ENCODE results near the gene LCLAT1. TPM values are rescaled to one million over a fixed set of nuclear protein-coding genes. Genes with fewer than 3 reads are reported as not detected.

LCLAT1 gene
- total RNA-seq, 1 donor from 2014 or later, result 8.2 TPM

DNA sequence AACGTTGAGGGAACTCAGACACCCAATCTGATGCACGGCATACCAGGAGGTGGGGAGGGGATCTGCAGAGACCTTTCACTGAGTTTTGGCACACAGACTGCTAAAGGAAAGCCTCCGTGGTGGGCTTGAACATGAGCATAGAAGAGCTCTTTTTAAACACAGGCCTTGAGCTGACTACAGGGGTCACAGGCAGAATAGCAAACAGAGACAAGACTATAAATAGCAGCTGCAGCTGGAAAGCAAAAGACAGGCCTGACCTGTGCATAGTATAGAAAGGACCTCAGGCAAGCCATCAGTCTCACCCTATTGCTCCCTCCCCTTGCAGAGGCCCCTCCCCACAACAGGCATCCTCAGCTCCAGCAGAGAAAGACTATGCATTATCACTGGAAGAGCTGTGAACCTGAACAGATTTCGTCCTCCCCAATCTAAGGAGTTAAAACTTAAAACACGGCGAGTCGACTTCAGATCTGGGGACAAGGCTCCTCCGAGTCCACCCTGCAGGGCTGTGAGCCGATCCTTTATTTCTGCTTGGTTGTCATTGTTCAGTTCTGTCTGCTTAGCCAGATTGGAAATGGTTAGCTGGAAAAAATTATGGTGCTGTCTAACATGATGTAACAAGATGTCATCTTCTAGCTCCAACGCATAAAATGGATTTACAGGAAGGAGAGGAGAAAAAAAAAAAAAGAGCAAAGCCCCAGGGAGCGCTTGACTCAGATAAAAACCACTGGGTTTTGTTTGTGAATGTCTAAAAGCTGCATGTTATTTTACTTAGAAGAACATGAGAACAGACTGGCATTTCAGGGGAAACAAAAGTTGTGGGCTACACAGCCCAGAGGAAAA lies 25.2 kb upstream of the LCLAT1 start:
- intact Hi-C loops (cut with DNase I), result no loop called here
- DNase-seq (ENCODE audit: low spot score) (no peak), ATAC-seq (peak; percentile 8)

DNA sequence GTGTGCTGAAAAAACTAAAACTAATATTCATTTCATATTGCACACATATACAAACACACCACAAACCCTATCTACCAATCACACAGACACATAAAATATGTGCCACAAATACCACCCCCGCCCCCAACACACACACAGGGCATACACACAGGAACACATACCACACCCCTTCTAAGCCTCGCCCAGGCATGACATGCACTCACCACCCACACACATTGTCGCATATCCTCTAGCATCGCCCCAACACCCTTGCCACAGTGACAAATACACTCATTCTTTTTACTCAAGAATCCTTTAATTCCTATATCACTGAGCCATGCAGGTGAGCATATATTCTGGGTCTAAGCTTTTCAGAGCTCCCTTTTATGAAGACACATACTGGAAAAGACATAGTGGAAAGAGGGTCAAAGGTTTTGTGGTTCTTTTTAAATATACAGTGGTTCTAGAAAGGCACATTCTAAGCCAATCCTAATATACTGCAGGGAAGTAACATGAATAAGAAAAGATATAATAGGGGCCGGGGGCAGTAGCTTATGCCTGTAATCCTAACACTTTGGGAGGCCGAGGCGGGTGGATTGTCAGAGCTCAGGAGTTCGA lies 24.5 kb upstream of the LCLAT1 start:
- intact Hi-C loops (cut with DNase I), result no loop called here

DNA sequence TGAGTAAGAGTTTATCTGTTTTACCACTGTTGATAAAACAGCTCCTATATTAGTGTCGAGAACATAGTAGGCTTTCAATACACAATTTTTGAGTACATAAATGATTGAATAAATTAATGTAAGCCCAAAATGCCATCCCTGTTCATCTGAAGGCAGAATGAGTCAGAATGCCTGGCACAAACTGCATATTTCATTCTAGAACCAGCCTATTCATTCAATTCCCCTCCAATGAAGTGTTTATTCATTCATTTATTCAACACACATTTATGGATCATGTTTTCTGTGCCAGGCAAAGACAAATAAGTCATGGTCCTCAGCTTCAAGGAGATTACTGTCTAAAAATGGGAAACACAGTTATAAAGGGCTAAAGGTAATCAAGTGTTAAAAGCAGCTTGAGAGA lies 22.8 kb upstream of the LCLAT1 start:
- ATAC-seq, result no peak
- intact Hi-C loops (cut with DNase I), result no loop called here
- no peak for DNase-seq (ENCODE audit: low spot score)

More for the DNA sequence above, 24.5 kb upstream of the LCLAT1 start:
- DNase-seq (ENCODE audit: low spot score) (no peak), ATAC-seq (peak; percentile 58)

DNA sequence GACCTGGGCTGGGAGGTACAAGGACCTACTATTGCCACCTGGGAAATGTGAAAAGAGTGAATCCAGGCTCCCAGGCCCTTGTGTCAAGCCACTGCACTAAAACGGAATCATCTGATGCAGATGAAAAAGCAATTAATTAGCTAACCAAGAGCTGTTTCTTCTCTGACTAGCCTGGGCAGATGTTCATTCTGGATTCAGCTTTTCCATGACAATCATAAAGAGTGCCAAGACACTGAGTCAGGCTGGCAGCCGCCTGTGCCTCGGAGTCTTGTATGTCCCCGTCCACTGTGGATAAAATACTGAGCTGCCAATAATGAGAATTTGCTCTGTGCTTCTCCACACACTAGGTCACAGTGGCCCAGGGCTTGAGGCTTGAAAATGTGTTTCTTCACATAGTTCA lies 21.7 kb upstream of the LCLAT1 start:
- intact Hi-C loops (cut with DNase I), result no loop called here
- DNase-seq (ENCODE audit: low spot score) (no peak), ATAC-seq (no peak)

DNA sequence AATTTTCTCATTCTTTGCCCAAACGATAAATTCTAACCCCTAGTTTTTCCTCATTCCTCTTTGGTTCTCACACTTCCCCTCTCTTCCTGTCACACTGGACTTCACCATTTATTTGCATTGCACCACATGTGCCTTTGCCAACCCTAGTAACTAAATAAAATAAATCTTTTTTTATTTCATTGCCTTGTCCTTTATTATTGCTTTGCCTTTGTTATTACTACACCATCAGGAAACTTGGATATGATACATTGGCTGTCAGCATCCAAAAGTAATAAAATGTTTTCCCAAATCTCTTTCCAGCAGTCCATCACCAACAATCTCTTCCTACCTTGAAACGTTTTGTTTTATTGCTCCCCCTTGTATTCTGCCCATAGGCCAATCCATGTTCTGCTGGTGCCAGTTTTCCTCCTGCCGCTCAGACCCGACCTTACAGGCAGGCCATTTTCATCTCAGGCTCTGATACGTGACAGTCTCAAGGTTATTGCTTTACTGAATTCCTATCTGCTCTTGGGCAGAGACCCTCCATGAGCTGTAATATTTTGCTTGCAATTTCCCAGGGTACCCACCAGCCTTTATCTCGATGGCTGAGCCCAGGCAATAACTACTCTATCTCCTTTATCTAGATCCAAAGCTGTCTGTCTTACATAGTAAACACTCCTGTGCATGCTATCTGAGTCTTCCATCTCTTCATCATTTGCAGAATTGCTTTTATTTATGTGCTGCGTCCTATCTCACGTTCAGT lies 19.3 kb upstream of the LCLAT1 start:
- intact Hi-C loops (cut with DNase I), result no loop called here
- no peak for ATAC-seq

DNA sequence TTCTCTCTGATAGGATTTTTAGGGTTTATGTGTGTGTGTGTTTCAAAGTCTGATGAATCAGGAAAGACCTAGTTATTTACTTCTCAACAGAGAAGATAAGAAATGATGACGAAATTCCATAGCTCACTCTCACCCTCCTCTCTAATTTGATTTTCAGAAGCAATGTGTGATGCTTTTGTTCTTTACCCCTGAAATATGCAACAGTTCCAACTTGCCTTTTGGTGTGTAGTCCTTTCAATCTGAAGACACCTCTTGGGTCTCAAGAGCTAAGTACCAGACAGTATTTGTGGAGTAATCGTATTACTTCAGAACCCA lies 18.7 kb upstream of the LCLAT1 start:
- DNase-seq (ENCODE audit: low spot score), result no peak
- ATAC-seq, result no peak
- intact Hi-C loops (cut with DNase I), result no loop called here

More for the DNA sequence above, 19.3 kb upstream of the LCLAT1 start:
- no peak for DNase-seq (ENCODE audit: low spot score)

DNA sequence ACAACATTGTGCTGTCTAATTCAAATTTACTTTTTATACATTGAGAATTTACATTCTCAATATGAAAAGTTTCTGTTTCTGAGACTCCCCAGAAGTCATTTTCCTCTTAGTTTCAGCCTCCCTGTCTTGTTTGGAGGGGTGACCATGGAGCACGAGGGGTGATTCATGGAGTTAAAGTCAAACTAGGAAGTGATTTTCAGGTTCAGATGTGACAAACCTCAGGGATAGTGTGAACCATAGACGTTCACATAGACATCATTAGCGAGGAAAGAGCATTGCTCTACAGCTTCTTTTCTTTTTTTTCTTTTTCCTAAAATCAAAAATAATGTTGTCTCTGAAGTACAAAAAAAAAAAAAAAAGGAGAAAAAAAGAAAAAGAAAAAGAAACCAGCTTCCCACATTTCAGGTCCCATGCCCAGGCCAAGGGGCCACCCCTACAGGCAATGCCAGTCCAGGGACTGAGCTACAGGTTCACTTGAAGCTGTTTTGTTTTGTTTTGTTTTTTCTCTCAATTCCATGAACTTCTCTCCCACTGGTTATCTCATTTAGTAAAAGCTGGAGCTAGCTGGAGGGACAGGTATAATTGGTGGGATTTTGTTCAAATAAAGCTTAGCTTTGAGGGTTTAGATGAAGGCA lies 18.1 kb upstream of the LCLAT1 start:
- intact Hi-C loops (cut with DNase I), result no loop called here
- ATAC-seq (no peak), DNase-seq (ENCODE audit: low spot score) (no peak)

DNA sequence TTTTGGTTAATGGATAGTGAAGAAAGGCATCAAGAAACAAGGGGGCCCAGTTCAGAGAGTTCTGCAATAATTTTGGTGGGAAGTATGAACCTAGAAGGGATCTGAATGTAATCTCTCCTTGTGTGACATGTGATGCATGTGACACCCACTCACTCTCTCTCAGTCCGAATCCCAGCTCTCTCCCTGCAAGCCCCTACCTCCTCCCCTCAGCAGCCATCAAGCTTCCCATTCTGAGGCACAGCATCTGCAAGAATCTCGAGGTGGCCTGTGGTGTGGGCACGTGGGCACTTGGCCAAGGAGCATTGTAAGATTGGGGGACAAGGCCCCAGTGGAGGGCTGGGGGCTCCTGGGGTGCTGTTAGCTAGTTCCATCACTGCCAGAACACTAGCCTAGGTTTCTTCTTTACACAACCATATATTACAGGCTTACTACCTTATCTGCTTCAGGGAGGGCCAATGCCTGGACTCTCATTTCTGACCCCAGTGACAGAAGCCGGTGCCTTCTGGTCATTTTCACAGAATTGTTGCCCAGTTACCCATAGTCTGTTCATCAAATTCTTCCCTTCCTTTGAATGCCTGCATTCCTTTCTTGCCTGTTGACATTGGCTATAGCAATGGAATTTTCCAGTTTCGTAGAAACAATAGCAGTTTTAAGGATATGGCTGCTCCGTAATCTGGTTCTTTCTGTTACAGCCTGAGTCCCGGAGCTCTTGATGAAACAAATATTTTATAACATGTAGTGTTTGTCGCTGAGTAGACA lies 13.3 kb upstream of the LCLAT1 start:
- ATAC-seq (peak; percentile 59), DNase-seq (ENCODE audit: low spot score) (no peak)
- intact Hi-C loops (cut with DNase I), result no loop called here

DNA sequence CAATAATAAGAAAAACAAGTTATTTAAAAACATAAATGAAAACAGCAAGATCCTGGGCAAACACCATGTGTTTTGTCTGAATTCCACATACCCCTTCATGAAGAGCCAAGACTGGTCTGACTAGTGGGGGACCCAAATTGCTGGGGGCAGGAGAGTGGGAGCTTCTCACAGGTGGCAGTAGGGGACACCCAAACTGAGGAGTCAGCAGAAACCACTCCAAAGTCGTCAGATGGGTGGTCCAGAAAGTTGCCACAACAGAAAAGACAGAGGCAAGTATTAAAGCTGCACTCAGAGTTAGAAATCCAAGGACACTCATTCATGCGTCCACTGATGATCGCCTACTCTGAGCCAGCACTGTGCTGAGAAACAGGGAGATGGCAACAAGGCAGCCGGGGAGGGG lies 12.3 kb upstream of the LCLAT1 start:
- DNase-seq (ENCODE audit: low spot score) (no peak), ATAC-seq (no peak)
- intact Hi-C loops (cut with DNase I), result no loop called here

DNA sequence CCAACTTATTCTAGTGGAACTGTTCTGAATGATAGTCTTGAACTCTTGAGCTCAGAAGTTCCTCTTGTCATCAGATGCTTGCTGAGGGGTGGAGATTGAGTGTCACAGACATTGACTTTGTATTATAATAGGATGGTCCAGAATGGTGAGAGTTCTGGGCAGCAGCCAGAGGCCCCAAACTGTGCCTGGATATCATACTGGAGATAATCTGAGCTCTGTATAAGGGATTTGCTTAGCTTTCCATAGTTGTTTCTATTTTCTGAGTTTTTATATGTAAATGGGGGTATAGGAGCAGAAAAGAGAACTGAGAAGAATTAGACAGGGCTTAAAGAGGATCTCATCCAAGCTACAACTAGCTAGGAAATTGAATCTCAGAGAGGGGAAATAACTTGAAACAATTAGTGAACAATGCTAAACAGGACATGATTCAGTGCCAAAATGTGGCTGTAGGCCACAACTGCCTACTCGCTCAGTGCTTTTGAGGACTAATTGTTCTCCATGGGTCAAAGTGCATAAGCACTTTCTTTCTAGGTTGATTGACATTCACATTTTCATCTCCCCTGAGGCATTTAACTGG lies 10.1 kb upstream of the LCLAT1 start:
- DNase-seq (ENCODE audit: low spot score), result no peak
- intact Hi-C loops (cut with DNase I), result no loop called here
- no peak for ATAC-seq

DNA sequence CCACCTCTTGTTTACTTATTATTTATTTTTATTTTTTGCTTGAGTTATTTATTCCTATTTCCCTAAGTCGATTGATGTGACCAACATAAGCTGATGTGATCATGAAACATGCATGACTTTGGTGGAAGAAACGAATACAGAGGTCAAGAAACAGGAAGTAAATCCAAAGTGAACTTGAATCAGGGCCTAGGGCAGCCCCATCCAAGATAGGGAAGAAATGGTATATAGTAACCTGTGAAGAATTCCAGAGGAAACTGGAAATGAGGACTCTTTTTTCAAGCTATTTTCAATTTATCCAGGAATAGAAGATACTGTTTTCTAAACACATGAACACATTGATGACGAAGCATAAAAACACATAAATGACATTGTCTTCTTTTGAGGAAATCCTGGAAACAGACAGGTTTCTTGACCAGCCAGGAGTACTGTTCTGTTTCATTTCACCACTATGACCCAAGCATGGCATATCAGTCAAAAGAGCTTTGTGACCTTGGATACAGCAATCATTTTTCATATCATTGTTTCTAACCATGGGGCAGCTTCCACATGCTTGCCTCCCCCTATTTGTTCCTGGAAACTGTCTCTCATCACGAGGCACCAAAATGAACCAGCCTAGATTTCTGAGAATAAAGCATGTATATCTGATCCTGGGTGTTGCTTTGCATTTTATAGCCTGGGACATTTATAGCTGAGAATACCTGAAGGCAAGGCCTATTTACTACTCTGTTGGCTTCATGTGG lies 9.1 kb upstream of the LCLAT1 start:
- no peak for DNase-seq (ENCODE audit: low spot score)
- ATAC-seq, result no peak
- intact Hi-C loops (cut with DNase I), result no loop called here

DNA sequence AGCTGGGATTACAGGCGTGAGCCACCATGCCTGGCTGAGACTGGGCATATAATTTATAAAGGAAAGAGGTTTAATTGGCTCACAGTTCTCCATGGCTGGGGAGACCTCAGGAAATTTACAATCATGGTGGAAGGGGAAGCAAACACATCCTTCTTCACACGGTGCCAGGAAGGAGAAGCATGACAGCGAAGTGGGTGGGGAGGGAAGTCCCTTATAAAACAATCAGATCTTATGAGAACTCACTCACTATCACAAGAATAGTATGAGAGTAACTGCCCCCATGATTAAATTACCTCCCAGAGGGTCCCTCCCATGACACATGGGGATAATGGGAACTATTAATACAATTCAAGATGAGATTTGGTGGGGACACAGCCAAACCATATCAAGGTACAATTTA lies 7.8 kb upstream of the LCLAT1 start:
- no peak for DNase-seq (ENCODE audit: low spot score)
- intact Hi-C loops (cut with DNase I), result no loop called here
- no peak for ATAC-seq

DNA sequence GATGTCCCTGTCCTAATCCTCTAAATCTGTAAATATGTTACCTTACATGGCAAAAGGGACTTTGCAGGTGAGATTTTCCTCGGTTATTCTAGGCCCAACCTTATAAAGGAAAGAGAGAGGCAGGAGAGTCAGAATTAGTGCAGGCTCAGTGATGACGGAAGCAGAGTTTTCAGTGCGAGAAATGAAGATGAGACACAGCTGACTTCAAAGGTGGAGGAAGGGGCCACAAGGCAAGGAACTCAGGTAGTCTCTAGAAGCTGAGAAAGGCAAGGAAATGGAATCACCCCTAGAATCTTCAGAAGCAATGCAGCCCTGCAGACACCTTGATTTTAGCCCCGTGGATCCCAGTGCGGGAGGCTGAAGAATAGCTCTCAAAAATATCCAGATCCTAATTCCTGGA lies 7.2 kb upstream of the LCLAT1 start:
- no peak for DNase-seq (ENCODE audit: low spot score)
- no peak for ATAC-seq
- intact Hi-C loops (cut with DNase I), result no loop called here

DNA sequence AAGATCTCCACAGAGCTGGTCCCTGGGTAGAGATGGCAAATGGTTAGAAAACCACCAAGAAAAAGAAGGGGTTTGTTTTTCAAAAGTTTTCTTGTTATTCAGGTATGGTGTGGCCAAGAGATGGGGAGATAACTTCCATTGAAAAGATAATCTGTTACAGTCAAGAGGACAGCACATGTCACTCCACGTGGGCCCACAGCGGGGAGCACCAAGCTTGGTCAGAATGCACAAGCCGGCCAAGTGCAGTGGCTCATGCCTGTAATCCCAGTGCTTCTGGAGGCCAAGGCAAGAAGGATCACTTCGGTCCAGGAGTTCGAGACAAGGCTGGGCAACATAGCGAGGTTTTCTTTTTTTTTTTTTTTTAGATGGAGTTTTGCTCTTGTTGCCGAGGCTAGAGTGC lies 6.0 kb upstream of the LCLAT1 start:
- ATAC-seq (no peak), DNase-seq (ENCODE audit: low spot score) (no peak)
- intact Hi-C loops (cut with DNase I), result no loop called here

DNA sequence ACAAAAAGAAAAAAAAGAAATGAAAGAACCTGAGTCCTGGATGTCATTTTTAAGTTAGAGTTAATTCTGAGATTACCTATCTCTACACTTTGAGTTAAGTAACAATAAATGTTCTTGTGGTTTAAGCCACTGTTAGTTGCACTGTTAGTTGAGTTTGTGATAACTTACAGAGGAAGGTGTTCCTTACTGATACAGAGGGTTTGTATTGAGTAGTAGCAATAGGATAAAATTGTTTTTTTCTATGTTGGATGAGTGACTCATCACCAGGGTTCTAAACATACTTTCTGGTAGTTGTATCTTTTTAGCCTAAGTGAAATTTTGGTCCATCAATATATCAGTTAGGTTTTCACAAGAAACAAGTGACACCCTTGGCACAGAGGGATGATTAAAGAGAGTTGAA lies 4.0 kb upstream of the LCLAT1 start:
- intact Hi-C loops (cut with DNase I), result no loop called here

DNA sequence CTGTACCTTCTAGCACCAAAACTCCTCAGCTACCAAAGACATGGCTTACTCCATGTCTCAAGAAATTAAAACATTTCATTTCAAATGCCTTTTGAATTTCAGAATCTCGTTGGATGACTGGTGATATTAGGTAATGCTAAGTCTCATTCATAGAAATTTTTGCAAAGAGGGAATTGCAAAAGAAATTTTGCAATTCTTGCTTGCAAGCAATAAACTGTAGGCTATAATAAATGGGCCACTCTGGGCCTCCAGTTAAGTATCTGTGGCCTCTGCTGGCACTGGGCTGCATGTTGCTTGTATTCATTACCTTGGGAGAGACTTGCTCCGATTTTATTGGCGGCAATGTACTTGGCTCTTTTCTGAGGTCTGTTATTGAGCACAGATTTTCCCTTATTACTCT lies 2.8 kb upstream of the LCLAT1 start:
- peak; percentile 88 for ATAC-seq
- intact Hi-C loops (cut with DNase I), result no loop called here
- DNase-seq (ENCODE audit: low spot score), result no peak

More for the DNA sequence above, 4.0 kb upstream of the LCLAT1 start:
- ATAC-seq, result no peak
- DNase-seq (ENCODE audit: low spot score), result no peak

DNA sequence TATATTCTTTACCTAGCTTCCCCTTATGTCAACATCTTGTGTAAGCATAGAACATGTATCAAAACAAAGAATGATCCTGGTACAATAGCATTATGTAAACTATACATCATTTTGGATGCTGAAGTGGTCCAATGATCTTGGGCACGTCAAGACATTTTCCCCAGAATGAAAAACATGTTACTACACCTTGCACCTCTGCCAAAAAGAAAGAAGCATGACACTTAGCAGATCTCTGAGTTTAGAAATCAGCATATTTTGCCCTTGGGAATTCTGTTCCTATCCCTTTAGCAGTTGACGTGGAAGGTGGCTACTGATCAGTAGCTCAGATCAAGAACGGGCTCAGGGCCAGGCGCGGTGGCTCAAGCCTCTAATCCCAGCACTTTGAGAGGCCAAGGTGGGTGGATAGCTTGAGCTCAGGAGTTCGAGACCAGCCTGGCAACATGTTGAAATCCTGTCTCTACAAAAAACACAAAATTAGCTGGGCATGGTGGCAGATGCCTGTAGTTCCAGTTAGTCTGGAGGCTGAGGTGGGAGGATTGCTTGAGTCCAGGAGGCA lies 1.7 kb upstream of the LCLAT1 start:
- intact Hi-C loops (cut with DNase I), result no loop called here
- ATAC-seq, result no peak
- no peak for DNase-seq (ENCODE audit: low spot score)

DNA sequence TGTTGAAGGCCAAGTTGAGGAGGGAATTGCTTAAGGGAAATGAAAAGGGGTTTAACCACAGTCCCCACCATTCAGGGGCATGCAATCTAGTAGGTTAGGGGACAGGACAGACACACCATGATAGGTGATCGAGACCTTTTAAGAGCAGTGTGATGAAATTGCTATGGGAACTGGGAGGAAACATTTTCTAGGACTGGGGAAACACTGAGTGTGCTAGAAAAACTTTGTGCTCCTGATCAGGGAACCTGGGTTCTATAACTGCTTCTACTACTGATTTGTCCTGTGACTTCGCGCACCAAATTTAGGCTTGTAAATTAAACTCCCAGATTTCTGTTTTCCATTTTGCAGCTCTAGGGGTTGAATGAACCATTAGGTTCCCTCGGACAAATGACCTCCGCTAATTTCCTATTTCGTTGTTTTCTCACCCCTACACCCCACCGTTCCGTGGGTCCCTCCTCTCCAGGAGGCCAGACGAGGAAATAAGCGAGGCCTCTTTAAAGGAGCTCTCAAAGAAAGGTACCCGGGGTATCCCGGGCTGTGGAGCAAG lies 371 bp upstream of the LCLAT1 start:
- intact Hi-C loops (cut with DNase I), result no loop called here
- peak; percentile 18 for ATAC-seq
- no peak for DNase-seq (ENCODE audit: low spot score)
